Omental fat pad (tissue), 4 donors: Measurements from ENCODE around the gene AGBL4. TPM values are rescaled to one million over a fixed set of nuclear protein-coding genes. Genes with fewer than 3 reads are reported as not detected.

Experiments
- ATAC-seq: fragments of 150-250 bp; one replicate; pipeline ENCODE4 v1.9.1; 2016; ENCODE audit warnings: mild to moderate bottlenecking, moderate library complexity; ENCODE audit not compliant: low FRiP score
- DNase-seq: peaks from one replicate; pipeline ENCODE4 v3.0.0-alpha.2; 2019; ENCODE audit warnings: low spot score
- total RNA-seq, 4 donors: library from RNA; depleted of rRNA; stranded (reverse); fragments of >200 nt; gene quantifications; one replicate each; pipeline ENCODE4 v1.1.0, GENCODE V29; 2016
- TF ChIP-seq, protein P1 (sequence below), 3 donors: fragments of 450-650 bp; IDR thresholded peaks; one replicate each; pipeline ENCODE4 v1.5.1; 2016 to 2017; ENCODE audit warnings: antibody characterized with exemption in 3 of 3, mild to moderate bottlenecking in 3 of 3, moderate library complexity in 2 of 3

The AGBL4 gene
- total RNA-seq, 4 donors from 2014 or later = 0.31 to 1.1 (median 0.50) TPM

DNA sequence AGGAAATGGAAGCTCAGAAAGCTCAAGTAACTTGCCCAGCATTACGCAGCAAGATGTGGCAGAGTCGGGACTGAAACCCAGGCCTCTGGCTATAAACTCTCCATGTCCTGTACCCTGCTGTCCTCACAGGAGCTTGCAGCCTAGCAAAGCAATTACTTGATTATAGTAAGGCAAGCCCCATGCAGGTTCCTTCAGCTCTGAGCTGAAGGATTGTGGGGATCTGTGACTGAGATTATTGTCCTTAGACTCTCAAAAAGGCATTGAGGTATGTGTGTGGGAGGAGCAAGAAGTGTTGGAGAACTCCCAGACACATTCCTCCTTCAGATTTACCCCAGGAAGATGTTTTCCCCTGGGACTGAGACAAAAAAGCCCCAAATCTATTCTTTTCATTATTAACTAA lies 1427.7 kb downstream of the AGBL4 start:
- no peak for ATAC-seq
- no peak for DNase-seq

DNA sequence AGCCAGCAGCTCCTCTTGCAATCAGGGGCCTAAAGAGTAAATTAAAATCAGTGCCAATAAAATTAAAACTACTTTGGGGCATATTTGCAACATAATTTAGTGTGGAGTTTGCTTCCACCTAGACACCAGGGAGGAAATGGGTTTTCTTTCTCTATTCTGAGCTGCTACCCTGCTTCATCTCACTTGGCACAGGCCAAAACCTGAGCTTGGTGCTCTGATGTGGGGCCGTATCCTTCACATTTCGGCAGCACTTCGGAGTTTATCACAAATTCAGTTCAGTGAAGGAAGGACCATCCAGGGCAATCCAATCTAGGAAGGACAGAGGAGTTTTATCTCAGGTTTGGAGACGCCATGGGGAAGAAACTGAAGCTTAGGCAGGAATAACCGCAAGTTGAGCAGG lies 1428.1 kb downstream of the AGBL4 start:
- ATAC-seq (no peak), DNase-seq (no peak)
- TF ChIP-seq, protein P1, sequence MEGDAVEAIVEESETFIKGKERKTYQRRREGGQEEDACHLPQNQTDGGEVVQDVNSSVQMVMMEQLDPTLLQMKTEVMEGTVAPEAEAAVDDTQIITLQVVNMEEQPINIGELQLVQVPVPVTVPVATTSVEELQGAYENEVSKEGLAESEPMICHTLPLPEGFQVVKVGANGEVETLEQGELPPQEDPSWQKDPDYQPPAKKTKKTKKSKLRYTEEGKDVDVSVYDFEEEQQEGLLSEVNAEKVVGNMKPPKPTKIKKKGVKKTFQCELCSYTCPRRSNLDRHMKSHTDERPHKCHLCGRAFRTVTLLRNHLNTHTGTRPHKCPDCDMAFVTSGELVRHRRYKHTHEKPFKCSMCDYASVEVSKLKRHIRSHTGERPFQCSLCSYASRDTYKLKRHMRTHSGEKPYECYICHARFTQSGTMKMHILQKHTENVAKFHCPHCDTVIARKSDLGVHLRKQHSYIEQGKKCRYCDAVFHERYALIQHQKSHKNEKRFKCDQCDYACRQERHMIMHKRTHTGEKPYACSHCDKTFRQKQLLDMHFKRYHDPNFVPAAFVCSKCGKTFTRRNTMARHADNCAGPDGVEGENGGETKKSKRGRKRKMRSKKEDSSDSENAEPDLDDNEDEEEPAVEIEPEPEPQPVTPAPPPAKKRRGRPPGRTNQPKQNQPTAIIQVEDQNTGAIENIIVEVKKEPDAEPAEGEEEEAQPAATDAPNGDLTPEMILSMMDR (IDR thresholded peaks at IDR 0.05) = no peak

More for the DNA sequence above, 1427.7 kb downstream of the AGBL4 start:
- TF ChIP-seq, protein P1 (IDR thresholded peaks at IDR 0.05) = no peak

DNA sequence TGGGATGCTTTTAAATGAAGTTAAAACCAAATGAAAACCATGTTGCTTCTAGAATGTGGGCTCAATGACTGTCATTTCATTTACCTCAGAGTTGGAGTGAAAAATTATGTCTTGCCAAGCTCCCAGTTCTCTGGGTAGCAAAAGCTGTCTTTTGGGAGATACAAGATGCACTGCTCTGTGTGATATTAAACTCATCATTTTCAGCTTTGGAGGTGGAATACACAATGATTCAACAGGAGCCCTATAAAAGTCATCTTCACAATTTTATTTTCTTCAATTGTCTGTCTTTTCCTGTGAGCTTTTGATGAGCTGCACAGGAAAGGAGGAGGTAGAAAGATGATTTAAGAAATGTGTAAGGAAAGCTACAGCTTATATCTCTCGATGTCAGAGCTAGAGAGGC lies 1431.4 kb downstream of the AGBL4 start:
- DNase-seq = no peak
- no peak for ATAC-seq
- TF ChIP-seq, protein P1 (IDR thresholded peaks at IDR 0.05) = no peak

DNA sequence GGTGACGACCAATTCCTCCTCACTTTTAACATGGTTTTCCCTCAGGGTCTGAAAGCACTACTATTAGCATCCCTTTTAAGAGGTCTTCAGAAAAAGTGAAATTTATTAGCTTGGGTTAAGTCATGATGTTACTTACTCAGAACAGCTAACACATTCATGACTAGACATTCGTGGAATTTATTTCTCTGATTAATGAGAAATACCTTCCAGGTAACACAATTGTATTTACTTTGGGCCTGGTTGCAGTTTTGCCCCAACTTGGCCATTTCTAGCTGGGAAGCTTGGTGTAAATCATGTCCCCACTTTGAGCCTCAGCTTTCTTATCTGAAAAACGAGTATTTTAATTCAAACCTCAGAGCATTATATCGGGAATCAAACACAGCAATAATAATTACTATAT lies 1432.6 kb downstream of the AGBL4 start:
- TF ChIP-seq, protein P1 (IDR thresholded peaks at IDR 0.05) = no peak
- ATAC-seq (no peak), DNase-seq (no peak)

DNA sequence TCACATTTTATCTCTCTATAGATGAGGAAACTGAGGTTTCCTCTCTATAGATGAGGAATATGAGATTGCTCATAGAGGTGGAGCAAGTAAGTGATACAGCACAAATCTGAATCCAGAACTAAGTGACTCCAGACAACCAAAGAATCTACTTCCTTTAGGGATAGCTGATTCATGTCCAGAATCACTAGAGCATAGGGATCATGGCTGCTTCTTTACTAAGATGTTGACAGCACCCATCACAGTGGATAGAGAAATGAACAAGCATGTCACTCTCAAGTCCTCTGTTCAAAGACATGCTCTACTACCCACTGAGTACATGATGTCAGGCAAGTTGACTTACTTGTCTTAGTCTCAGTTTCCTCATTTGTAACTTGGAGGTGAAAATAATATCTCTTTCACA lies 1435.7 kb downstream of the AGBL4 start:
- TF ChIP-seq, protein P1 (IDR thresholded peaks at IDR 0.05) = no peak
- ATAC-seq (no peak), DNase-seq (no peak)

DNA sequence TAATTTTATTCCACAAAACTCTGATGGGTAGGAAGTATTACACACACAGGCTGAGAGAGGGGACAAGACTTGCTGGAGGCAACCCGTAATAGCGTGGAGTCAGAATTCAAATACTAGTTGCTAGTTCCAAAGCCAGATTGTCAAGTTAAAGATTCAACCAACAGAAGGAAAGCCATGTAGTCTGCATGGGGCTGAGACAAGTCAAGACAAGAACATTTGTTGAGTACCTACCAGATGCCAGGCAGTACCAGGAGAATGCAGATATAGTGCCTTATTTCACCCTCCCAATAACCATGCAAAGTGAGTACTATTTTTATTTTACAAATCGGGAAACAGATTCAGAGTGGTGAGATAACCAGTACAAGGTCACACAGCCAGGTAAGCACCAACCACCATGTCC lies 1441.3 kb downstream of the AGBL4 start:
- TF ChIP-seq, protein P1 (IDR thresholded peaks at IDR 0.05) = no peak

DNA sequence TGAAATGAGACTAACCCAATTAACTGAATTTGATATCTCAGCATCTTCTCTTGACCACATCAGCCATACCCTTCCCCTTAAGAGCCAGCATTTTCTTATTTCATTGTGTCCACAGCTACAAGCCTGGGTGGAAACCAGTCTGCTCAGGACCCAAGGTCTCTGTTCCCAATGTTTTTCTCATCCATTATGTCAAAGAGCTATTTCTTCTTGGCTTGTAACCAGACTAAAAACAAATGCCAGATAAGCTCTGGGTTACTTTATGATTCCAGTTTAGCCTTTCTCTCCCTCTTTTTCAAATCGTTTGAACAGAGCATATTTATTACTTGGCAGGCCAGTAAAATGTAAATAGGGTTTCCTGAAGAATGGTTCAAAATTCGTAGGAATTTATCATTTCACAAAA lies 1442.5 kb downstream of the AGBL4 start:
- TF ChIP-seq, protein P1 (IDR thresholded peaks at IDR 0.05) = no peak
- DNase-seq = no peak
- ATAC-seq = no peak

More for the DNA sequence above, 1441.3 kb downstream of the AGBL4 start:
- ATAC-seq = no peak
- no peak for DNase-seq
